Measurements from ENCODE around the gene TUBB. TPM values are rescaled to one million over a fixed set of nuclear protein-coding genes. Genes with fewer than 3 reads are reported as not detected.

Gene TUBB
- total and polyA plus RNA-seq, 9 of the 15 experiments (the other 6 are each of a cell fraction or from before 2014, with no cell fraction given), result 971 to 2,870 (median 1,478) TPM

- TF ChIP-seq CUX1 (CRISPR knock-in tag; IDR thresholded peaks at IDR 0.05) (no peak), DIDO1 (tag; IDR thresholded peaks at IDR 0.05; ENCODE audit: low read depth) (0 out of 2 replicates have a peak, but pooled peaks have one; percentile 18), ASH1L (IDR thresholded peaks at IDR 0.05; ENCODE audit: borderline replicate concordance, low read depth, partially characterized antibody) (no peak), PREB (CRISPR knock-in tag; IDR thresholded peaks at IDR 0.05) (no peak), RB1 (IDR thresholded peaks at IDR 0.05; ENCODE audit: low read depth) (peak; percentile 63), CBX5 (IDR thresholded peaks at IDR 0.05; ENCODE audit: borderline replicate concordance, low read depth) (no peak), ZNF445 (CRISPR knock-in tag; IDR thresholded peaks at IDR 0.05; ENCODE audit: low read depth) (no peak), POLR2G (IDR thresholded peaks at IDR 0.05; ENCODE audit: low read depth, low read length) (peak; percentile 97), PPARD (CRISPR knock-in tag; IDR thresholded peaks at IDR 0.05) (no peak), E2F6 (IDR thresholded peaks at IDR 0.05; ENCODE audit: borderline replicate concordance in 1 of 2, extremely low read depth in 1 of 2, insufficient read depth in 1 of 2, insufficient read length in 1 of 2, low read depth in 1 of 2, low read length in 1 of 2, poor library complexity in 1 of 2, severe bottlenecking in 1 of 2) (peak in 1 of 2 experiments; percentile 57), ZFPM2 (CRISPR knock-in tag; IDR thresholded peaks at IDR 0.05) (no peak; the same call in 1 of the 2 replicates), GATAD2A (IDR thresholded peaks at IDR 0.05) (peak; percentile 43; the same call in 1 of the 2 replicates), GATA2 (CRISPR knock-in tag; IDR thresholded peaks at IDR 0.05) (no peak), ADNP (tag; IDR thresholded peaks at IDR 0.05) (no peak), TGIF2 (CRISPR knock-in tag; IDR thresholded peaks at IDR 0.05) (0 out of 2 replicates have a peak, but pooled peaks have one; percentile 43), BCL6 (CRISPR knock-in tag; IDR thresholded peaks at IDR 0.05) (no peak), NFYB (IDR thresholded peaks at IDR 0.05; ENCODE audit: extremely low read depth, insufficient read length) (no peak), DACH1 (IDR thresholded peaks at IDR 0.05; ENCODE audit: partially characterized antibody) (no peak), HDAC8 (tag; IDR thresholded peaks at IDR 0.05) (no peak; the same call in 1 of the 2 replicates), SP1 (CRISPR knock-in tag; IDR thresholded peaks at IDR 0.05) (no peak; the same call in none of the 2 replicates), IRF2 (CRISPR knock-in tag; IDR thresholded peaks at IDR 0.05) (no peak), ZNF311 (CRISPR knock-in tag; IDR thresholded peaks at IDR 0.05) (no peak)
Observed at GRCh38 chr6:30742316-30743098, 22.4 kb downstream of the TUBB start, which contains the start of gene FLOT1 (continued).

All from K562 (cell line).